Neuronal stem cell (in vitro differentiated cells): ENCODE results near the gene CRK.

Experiments
- DNase-seq: peaks from one replicate; pipeline ENCODE4 v3.0.0-alpha.2; 2013; ENCODE audit warnings: low spot score
- H2AFZ ChIP-seq: one replicate; pipeline ENCODE4 v1.6.1; 2013; ENCODE audit warnings: mild to moderate bottlenecking, low read length, inconsistent platforms
- H2AK5ac ChIP-seq: 2 replicates; pipeline ENCODE4 v1.6.1; 2013; ENCODE audit warnings: low read depth, mild to moderate bottlenecking, inconsistent platforms, low read length, moderate library complexity, mixed read lengths
- H2BK120ac ChIP-seq: 2 replicates; pipeline ENCODE4 v1.6.1; 2013; ENCODE audit warnings: low read depth, mild to moderate bottlenecking, inconsistent platforms, low read length, moderate library complexity, mixed read lengths
- H2BK12ac ChIP-seq: one replicate; pipeline ENCODE4 v1.6.1; 2013; ENCODE audit warnings: low read length, inconsistent platforms
- H2BK15ac ChIP-seq: 2 replicates; pipeline ENCODE4 v1.6.1; 2013; ENCODE audit warnings: mild to moderate bottlenecking, low read length, inconsistent platforms, mixed read lengths
- H2BK5ac ChIP-seq: one replicate; pipeline ENCODE4 v1.6.1; 2013; ENCODE audit warnings: inconsistent platforms, mild to moderate bottlenecking, low read length, moderate library complexity
- H3K14ac ChIP-seq: one replicate; pipeline ENCODE4 v1.6.1; 2013; ENCODE audit warnings: low read length, inconsistent platforms
- H3K18ac ChIP-seq: 2 replicates; pipeline ENCODE4 v1.6.1; 2013; ENCODE audit warnings: low read length, inconsistent platforms
- H3K23ac ChIP-seq: 2 replicates; pipeline ENCODE4 v1.6.1; 2013; ENCODE audit warnings: low read depth, mild to moderate bottlenecking, mixed read lengths, low read length, inconsistent platforms; ENCODE audit not compliant: poor library complexity
- H3K27ac ChIP-seq: replicated peaks from 3 replicates; pipeline ENCODE4 v1.5.1; 2013; ENCODE audit warnings: low read length, inconsistent platforms
- H3K27me3 ChIP-seq, 3 experiments: 2 replicates each; pipeline ENCODE4 v1.6.1; 2013; ENCODE audit warnings: low read length in 3 of 3, mild to moderate bottlenecking in 2 of 3, inconsistent platforms in 1 of 3, low read depth in 1 of 3, mixed read lengths in 1 of 3, moderate library complexity in 1 of 3; ENCODE audit not compliant: control insufficient read depth in 3 of 3, insufficient read depth in 3 of 3
- H3K36me3 ChIP-seq, 2 donors: replicated peaks in 1 of 2; 2 replicates each; pipeline ENCODE4 v1.6.1; 2013; ENCODE audit warnings: low read length in 2 of 2; ENCODE audit not compliant: control insufficient read depth in 2 of 2, insufficient read depth in 2 of 2
- H3K4ac ChIP-seq: 2 replicates; pipeline ENCODE4 v1.6.1; 2013; ENCODE audit warnings: inconsistent platforms, mild to moderate bottlenecking, low read length, moderate library complexity
- H3K4me1 ChIP-seq, 2 donors: 1 replicate in 1 of 2; 2 replicates in 1 of 2; pipeline ENCODE4 v1.6.1; 2013; ENCODE audit warnings: low read length in 2 of 2, low read depth in 1 of 2; ENCODE audit not compliant: control insufficient read depth in 2 of 2, insufficient read depth in 1 of 2
- H3K4me2 ChIP-seq: one replicate; pipeline ENCODE4 v1.6.1; 2013; ENCODE audit warnings: mild to moderate bottlenecking, low read length, inconsistent platforms; ENCODE audit not compliant: insufficient read depth, poor library complexity, severe bottlenecking
- H3K4me3 ChIP-seq, 2 donors: 2 replicates each; pipeline ENCODE4 v1.5.1; 2013; ENCODE audit warnings: low read length in 2 of 2, mild to moderate bottlenecking in 2 of 2, inconsistent platforms in 1 of 2, moderate library complexity in 1 of 2
- H3K79me1 ChIP-seq: one replicate; pipeline ENCODE4 v1.6.1; 2013; ENCODE audit warnings: low read depth, mild to moderate bottlenecking, inconsistent platforms, low read length, moderate library complexity
- H3K9ac ChIP-seq: one replicate; pipeline ENCODE4 v1.6.1; 2013; ENCODE audit warnings: mild to moderate bottlenecking, low read depth, low read length, inconsistent platforms; ENCODE audit not compliant: poor library complexity
- H3K9me3 ChIP-seq, 2 donors: replicated peaks in 1 of 2; 2 replicates each; pipeline versions ENCODE3 to v1.6.1; 2013; ENCODE audit warnings: low read length in 2 of 2, mild to moderate bottlenecking in 2 of 2, inconsistent platforms in 1 of 2, low read depth in 1 of 2, mixed read lengths in 1 of 2, moderate library complexity in 1 of 2; ENCODE audit not compliant: control insufficient read depth in 2 of 2, insufficient read depth in 1 of 2
- H4K8ac ChIP-seq: one replicate; pipeline ENCODE4 v1.6.1; 2013; ENCODE audit warnings: low read depth, mild to moderate bottlenecking, inconsistent platforms, low read length, moderate library complexity
- H4K91ac ChIP-seq: one replicate; pipeline ENCODE4 v1.6.1; 2013; ENCODE audit warnings: low read length, low read depth, mild to moderate bottlenecking, inconsistent platforms; ENCODE audit not compliant: poor library complexity
- WGBS, 2 donors: extraction: QIAGEN DNeasy Blood & Tissue Kit; methylation state at CpG; one replicate each; pipeline ENCODE4 v1.1.7; 2013; ENCODE audit warnings: missing lambda C conversion rate in 2 of 2, mixed read lengths in 1 of 2; ENCODE audit not compliant: insufficient read length in 2 of 2, insufficient replicate concordance in 1 of 2; ENCODE audit errors: extremely low coverage in 2 of 2; 5-methylcytosine and 5-hydroxymethylcytosine counted together

The CRK gene

GRCh38 chr17:1470071-1470754 is 14.2 kb upstream of the CRK start:
- Histone ChIP-seq H2BK12ac (no peak overlapping the region), H3K9me3 (peaks cover 0 to 5% of the 10 kb centered on the region in 2 donors), H3K27me3 (no peaks in the 10 kb centered on the region), H3K9ac (no peak overlapping the region), H2BK15ac (no peak overlapping the region), H3K4me1 (peaks cover 3 to 14% of the 10 kb centered on the region in 2 donors), H2AFZ (no peak overlapping the region), H3K4ac (no peak overlapping the region), H2BK5ac (no peak overlapping the region), H3K27ac (no peak overlapping the region), H3K23ac (no peak overlapping the region), H4K91ac (no peak overlapping the region), H3K4me2 (no peak overlapping the region), H4K8ac (no peak overlapping the region), H3K14ac (no peak overlapping the region), H3K18ac (no peak overlapping the region), H2BK120ac (no peak overlapping the region), H3K36me3 (peaks cover 37 to 49% of the 10 kb centered on the region in 2 donors), H3K4me3 (no peak overlapping the region), H3K79me1 (peaks cover 11% of the 10 kb centered on the region), H2AK5ac (no peak overlapping the region)
- no peak for DNase-seq
- WGBS, 2 donors = no CpG with 5 or more reads among the region's 33 CpGs

GRCh38 chr17:1469231-1469852 is 13.3 kb upstream of the CRK start:
- peaks cover 8% of the 10 kb centered on the region for H3K79me1 ChIP-seq
- no peak overlapping the region for H3K4me2 ChIP-seq
- H4K91ac ChIP-seq = no peak overlapping the region
- no peak overlapping the region for H2BK120ac ChIP-seq
- H3K9ac ChIP-seq = no peak overlapping the region
- no peak overlapping the region for H2AK5ac ChIP-seq
- H3K4ac ChIP-seq = no peak overlapping the region
- H2BK15ac ChIP-seq = no peak overlapping the region
- no peak overlapping the region for H3K18ac ChIP-seq
- H2BK12ac ChIP-seq = no peak overlapping the region
- no peak for DNase-seq
- H3K27ac ChIP-seq = no peak overlapping the region
- WGBS, 2 donors = no CpG with 5 or more reads among the region's 28 CpGs
- H3K23ac ChIP-seq = peak overlapping the region; percentile 43
- no peak overlapping the region for H3K4me3 ChIP-seq
- H3K36me3 ChIP-seq = peaks cover 40 to 50% of the 10 kb centered on the region in 2 donors
- peaks cover 3 to 14% of the 10 kb centered on the region in 2 donors for H3K4me1 ChIP-seq
- no peak overlapping the region for H3K14ac ChIP-seq
- peak overlapping the region; percentile 75 for H2BK5ac ChIP-seq
- no peaks in the 10 kb centered on the region for H3K27me3 ChIP-seq
- no peak overlapping the region for H4K8ac ChIP-seq
- peaks cover 0 to 5% of the 10 kb centered on the region in 2 donors for H3K9me3 ChIP-seq
- H2AFZ ChIP-seq = no peak overlapping the region

- Histone ChIP-seq H3K27me3 (no peaks in the 10 kb centered on the region), H3K9me3 (peaks cover 0 to 5% of the 10 kb centered on the region in 2 donors), H4K8ac (no peak overlapping the region), H3K18ac (peak overlapping the region; percentile 59), H2BK120ac (no peak overlapping the region), H2BK12ac (peak overlapping the region; percentile 41), H4K91ac (peak overlapping the region; percentile 53), H3K79me1 (peaks cover 8% of the 10 kb centered on the region), H2BK15ac (peak overlapping the region; percentile 26), H2BK5ac (peak overlapping the region; percentile 75), H3K4ac (no peak overlapping the region), H2AK5ac (peak overlapping the region; percentile 81), H3K36me3 (peaks cover 40 to 42% of the 10 kb centered on the region in 2 donors), H3K27ac (peak overlapping the region; percentile 66), H3K23ac (peak overlapping the region; percentile 80), H3K4me1 (peaks cover 3 to 14% of the 10 kb centered on the region in 2 donors), H2AFZ (no peak overlapping the region), H3K9ac (peak overlapping the region; percentile 88), H3K4me2 (peak overlapping the region; percentile 11), H3K4me3 (no peak overlapping the region), H3K14ac (no peak overlapping the region)
- DNase-seq = peak; percentile 41
- no CpG with 5 or more reads among the region's 21 CpGs for WGBS, 2 donors
These were observed 12.0 kb upstream of the CRK start for GRCh38 chr17:1467898-1468492.

- H2BK15ac ChIP-seq = no peak overlapping the region
- no peak overlapping the region for H2BK5ac ChIP-seq
- no peak overlapping the region for H3K4ac ChIP-seq
- no peak overlapping the region for H2AK5ac ChIP-seq
- H3K4me2 ChIP-seq = no peak overlapping the region
- no peak for DNase-seq
- peak overlapping the region; percentile 70 for H3K9ac ChIP-seq
- peaks cover 3 to 11% of the 10 kb centered on the region in 2 donors for H3K4me1 ChIP-seq
- H2BK12ac ChIP-seq = no peak overlapping the region
- peaks cover 41 to 43% of the 10 kb centered on the region in 2 donors for H3K36me3 ChIP-seq
- H3K14ac ChIP-seq = no peak overlapping the region
- no peak overlapping the region for H2AFZ ChIP-seq
- H3K4me3 ChIP-seq = no peak overlapping the region
- H3K23ac ChIP-seq = peak overlapping the region; percentile 43
- H2BK120ac ChIP-seq = no peak overlapping the region
- H4K8ac ChIP-seq = no peak overlapping the region
- peaks cover 0 to 5% of the 10 kb centered on the region in 2 donors for H3K9me3 ChIP-seq
- no CpG with 5 or more reads among the region's 16 CpGs for WGBS, 2 donors
- no peak overlapping the region for H3K27ac ChIP-seq
- no peaks in the 10 kb centered on the region for H3K27me3 ChIP-seq
- H4K91ac ChIP-seq = no peak overlapping the region
- H3K79me1 ChIP-seq = peaks cover 8% of the 10 kb centered on the region
- H3K18ac ChIP-seq = no peak overlapping the region
These were observed 11.2 kb upstream of the CRK start for GRCh38 chr17:1467258-1467657.
